ENCODE results near the gene CCDC187. TPM values are rescaled to one million over a fixed set of nuclear protein-coding genes. Genes with fewer than 3 reads are reported as not detected.
"Not testable (repeated sequence)": the region's sequence is repeated elsewhere in the genome, so short reads cannot be mapped to it uniquely, and the experiment has no call there.

The CCDC187 gene
- total RNA-seq, 2 donors from 2014 or later: 0.04 to 0.09 TPM

DNA sequence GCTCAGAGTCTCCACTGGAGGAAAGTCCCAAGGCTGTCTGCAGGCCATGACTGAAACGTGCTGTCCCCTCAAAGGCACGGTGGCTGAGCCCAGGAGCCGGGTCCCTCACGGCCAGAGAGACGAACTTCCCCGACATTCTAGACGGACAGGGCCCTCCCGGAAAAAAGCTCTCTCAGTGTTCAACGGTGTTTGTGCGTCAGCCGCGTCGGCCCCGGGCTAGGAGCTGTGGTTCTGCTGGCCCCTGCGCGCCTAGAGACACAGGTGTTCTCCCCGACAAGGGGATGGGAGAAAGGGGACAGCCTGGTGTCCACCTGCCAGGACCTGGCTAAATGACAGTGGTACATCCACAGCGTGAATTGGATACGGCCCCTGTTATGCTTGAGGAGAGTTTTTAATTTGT is 17.7 kb upstream of the CCDC187 start:
- Mint-ChIP-seq H3K9me3 (peaks cover 2% of the 10 kb centered on the region), H3K4me1 (peaks cover 2% of the 10 kb centered on the region), H3K4me3 (no peak overlapping the region), H3K27ac (no peak overlapping the region), H3K36me3 (ENCODE audit: low read depth) (no peaks in the 10 kb centered on the region), H3K27me3 (ENCODE audit: insufficient read depth) (no peaks in the 10 kb centered on the region)
- TF ChIP-seq, protein P1, sequence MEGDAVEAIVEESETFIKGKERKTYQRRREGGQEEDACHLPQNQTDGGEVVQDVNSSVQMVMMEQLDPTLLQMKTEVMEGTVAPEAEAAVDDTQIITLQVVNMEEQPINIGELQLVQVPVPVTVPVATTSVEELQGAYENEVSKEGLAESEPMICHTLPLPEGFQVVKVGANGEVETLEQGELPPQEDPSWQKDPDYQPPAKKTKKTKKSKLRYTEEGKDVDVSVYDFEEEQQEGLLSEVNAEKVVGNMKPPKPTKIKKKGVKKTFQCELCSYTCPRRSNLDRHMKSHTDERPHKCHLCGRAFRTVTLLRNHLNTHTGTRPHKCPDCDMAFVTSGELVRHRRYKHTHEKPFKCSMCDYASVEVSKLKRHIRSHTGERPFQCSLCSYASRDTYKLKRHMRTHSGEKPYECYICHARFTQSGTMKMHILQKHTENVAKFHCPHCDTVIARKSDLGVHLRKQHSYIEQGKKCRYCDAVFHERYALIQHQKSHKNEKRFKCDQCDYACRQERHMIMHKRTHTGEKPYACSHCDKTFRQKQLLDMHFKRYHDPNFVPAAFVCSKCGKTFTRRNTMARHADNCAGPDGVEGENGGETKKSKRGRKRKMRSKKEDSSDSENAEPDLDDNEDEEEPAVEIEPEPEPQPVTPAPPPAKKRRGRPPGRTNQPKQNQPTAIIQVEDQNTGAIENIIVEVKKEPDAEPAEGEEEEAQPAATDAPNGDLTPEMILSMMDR (conservative IDR thresholded peaks at IDR 0.05): no peak
- H3K4me3 ChIP-seq (ENCODE audit: low read length): no peak overlapping the region
- 91% methylated on average over 14 to 19 of the region's 19 CpGs for WGBS, 2 experiments (ENCODE audit: insufficient coverage in 1 of 2, insufficient read length in 1 of 2)
- no peak overlapping the region for H3K27ac ChIP-seq (ENCODE audit: low read depth, low read length)
- H3K27me3 ChIP-seq (ENCODE audit: control insufficient read depth, insufficient read depth, low read length, poor library complexity, severe bottlenecking): no peaks in the 10 kb centered on the region
- H3K9ac ChIP-seq (ENCODE audit: extremely low read depth, low read length, poor library complexity, severe bottlenecking): no peak overlapping the region
- H3K36me3 ChIP-seq (ENCODE audit: control insufficient read depth, insufficient read depth, low read length): no peaks in the 10 kb centered on the region
- H3K4me1 ChIP-seq (ENCODE audit: control insufficient read depth, insufficient read depth, low read length): peaks cover 6% of the 10 kb centered on the region
- no peak for DNase-seq
- no peaks in the 10 kb centered on the region for H3K9me3 ChIP-seq (ENCODE audit: control insufficient read depth, low read length)

DNA sequence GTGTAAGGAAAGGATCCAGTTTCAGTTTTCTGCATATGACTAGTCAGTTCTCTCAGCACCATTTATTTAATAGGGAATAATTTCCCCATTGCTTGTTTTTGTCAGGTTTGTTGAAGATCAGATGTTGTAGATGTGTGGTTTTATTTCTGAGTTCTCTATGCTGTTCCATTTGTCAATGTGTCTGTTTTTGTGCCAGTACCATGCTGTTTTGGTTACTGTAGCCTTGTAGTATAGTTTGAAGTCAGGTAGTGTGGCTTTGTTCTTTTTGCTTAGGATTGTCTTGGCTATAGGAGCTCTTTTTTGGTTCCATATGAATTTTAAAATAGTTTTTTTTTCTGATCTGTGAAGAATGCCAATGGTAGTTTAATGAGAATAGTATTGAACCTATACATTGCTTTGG is 17.1 kb upstream of the CCDC187 start:
- not testable (repeated sequence) for H3K27ac Mint-ChIP-seq; H3K4me3 ChIP-seq (ENCODE audit: low read length); H3K4me1 ChIP-seq (ENCODE audit: control insufficient read depth, insufficient read depth, low read length); H3K27me3 ChIP-seq (ENCODE audit: control insufficient read depth, insufficient read depth, low read length, poor library complexity, severe bottlenecking); H3K9ac ChIP-seq (ENCODE audit: extremely low read depth, low read length, poor library complexity, severe bottlenecking); H3K4me3 Mint-ChIP-seq; H3K9me3 Mint-ChIP-seq; H3K36me3 Mint-ChIP-seq (ENCODE audit: low read depth); H3K4me1 Mint-ChIP-seq; H3K36me3 ChIP-seq (ENCODE audit: control insufficient read depth, insufficient read depth, low read length); H3K27ac ChIP-seq (ENCODE audit: low read depth, low read length); H3K27me3 Mint-ChIP-seq (ENCODE audit: insufficient read depth); H3K9me3 ChIP-seq (ENCODE audit: control insufficient read depth, low read length); DNase-seq

DNA sequence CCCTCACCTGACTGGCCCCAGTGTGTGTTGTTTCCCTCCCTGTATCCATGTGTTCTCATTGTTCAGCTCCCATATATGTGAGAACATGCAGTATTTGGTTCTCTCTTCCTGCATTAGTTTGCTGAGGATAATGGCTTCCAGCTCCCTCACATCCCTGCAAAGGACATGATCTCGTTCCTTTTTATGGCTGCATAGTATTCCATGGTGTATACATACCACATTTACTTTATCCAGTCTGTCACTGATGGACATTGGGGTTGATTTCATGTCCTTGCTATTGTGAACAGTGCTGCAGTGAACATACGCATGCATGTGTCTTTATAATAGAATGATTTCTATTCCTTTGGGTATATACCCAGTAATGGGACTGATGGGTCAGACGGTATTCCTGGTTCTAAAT is 16.1 kb upstream of the CCDC187 start:
- H3K9me3 Mint-ChIP-seq: peaks cover 18% of the 10 kb centered on the region
- H3K36me3 Mint-ChIP-seq (ENCODE audit: low read depth); H3K4me1 ChIP-seq (ENCODE audit: control insufficient read depth, insufficient read depth, low read length); DNase-seq; H3K9me3 ChIP-seq (ENCODE audit: control insufficient read depth, low read length); H3K4me3 Mint-ChIP-seq; H3K27me3 ChIP-seq (ENCODE audit: control insufficient read depth, insufficient read depth, low read length, poor library complexity, severe bottlenecking); H3K36me3 ChIP-seq (ENCODE audit: control insufficient read depth, insufficient read depth, low read length); H3K4me1 Mint-ChIP-seq; H3K27ac ChIP-seq (ENCODE audit: low read depth, low read length); H3K27me3 Mint-ChIP-seq (ENCODE audit: insufficient read depth); H3K4me3 ChIP-seq (ENCODE audit: low read length); H3K27ac Mint-ChIP-seq; H3K9ac ChIP-seq (ENCODE audit: extremely low read depth, low read length, poor library complexity, severe bottlenecking): not testable (repeated sequence)
- WGBS, 2 experiments (ENCODE audit: insufficient coverage in 1 of 2, insufficient read length in 1 of 2): 86 to 98% methylated on average over 3 of the region's 3 CpGs

DNA sequence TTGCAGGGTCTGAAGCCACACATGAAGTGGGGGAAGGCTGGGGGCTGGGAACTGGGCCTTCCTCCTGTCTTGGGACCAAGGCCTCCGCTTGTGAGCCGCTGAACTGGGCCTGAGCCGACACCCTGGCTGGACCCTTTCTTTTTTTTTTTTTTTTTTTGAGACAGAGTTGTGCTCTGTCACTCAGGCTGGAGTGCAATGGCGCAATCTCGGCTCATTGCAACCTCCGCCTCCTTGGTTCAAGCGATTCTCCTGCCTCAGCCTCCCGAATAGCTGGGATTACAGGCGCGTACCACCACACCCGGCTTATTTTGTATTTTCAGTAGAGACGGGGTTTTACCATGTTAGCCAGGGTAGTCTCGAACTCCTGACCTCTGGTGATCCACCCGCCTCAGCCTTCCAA is 15.3 kb upstream of the CCDC187 start:
- 95 to 96% methylated on average over 11 to 14 of the region's 14 CpGs for WGBS, 2 experiments (ENCODE audit: insufficient coverage in 1 of 2, insufficient read length in 1 of 2)
- not testable (repeated sequence) for DNase-seq; H3K27ac Mint-ChIP-seq; H3K9ac ChIP-seq (ENCODE audit: extremely low read depth, low read length, poor library complexity, severe bottlenecking); H3K27me3 ChIP-seq (ENCODE audit: control insufficient read depth, insufficient read depth, low read length, poor library complexity, severe bottlenecking); H3K4me1 ChIP-seq (ENCODE audit: control insufficient read depth, insufficient read depth, low read length); H3K36me3 Mint-ChIP-seq (ENCODE audit: low read depth); H3K4me3 ChIP-seq (ENCODE audit: low read length); H3K27me3 Mint-ChIP-seq (ENCODE audit: insufficient read depth); H3K27ac ChIP-seq (ENCODE audit: low read depth, low read length); H3K36me3 ChIP-seq (ENCODE audit: control insufficient read depth, insufficient read depth, low read length); H3K4me1 Mint-ChIP-seq; H3K4me3 Mint-ChIP-seq
- peaks cover 25% of the 10 kb centered on the region for H3K9me3 Mint-ChIP-seq
- peaks cover 11% of the 10 kb centered on the region for H3K9me3 ChIP-seq (ENCODE audit: control insufficient read depth, low read length)

All from endodermal cell (in vitro differentiated cells).